ENCODE results near the gene ARHGAP24.

The ARHGAP24 gene

DNA sequence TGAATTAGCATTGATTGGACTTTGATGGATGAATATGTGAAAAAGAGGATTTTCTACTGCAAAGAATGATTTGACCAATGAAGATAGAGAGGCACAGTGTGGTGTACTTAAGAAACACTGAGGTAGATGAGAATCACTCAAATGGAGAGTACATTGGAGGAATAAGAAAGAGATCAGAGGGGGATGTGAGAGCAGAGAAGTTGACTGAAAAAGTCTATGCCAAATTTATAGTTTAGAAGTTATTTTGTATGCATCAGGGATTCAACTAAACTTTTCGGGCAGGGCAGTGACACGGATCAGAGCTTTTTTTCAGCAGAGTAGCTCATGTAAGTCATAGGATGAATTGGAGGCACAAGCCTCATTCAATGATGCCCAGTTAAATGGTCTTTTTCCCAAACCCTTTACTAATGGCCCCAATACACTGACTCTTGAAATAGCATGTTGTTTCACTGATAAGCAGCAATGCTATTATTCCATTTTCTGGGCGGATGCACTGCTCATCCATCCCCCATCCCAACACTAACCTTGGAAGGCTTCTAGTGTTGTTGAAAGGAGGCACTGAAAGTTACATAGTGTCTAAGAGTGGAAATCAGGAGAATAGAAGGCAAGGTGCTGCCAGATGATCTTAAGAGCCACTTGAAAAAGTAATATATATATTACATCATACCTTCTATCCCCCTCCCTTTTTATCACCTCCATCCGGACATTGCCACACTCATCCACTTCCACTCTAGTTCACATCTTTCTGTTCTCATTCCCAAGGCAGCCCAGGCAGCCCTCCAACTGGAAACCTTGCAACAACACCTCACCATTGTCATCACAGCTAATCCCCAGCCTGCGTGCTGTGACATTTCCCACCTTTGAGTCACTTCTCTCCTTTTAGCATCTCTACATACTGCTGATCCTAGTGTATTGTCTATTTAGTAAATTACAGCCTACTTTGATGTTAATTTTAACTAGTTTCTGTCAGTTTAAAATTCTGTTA is 46.1 kb downstream of the ARHGAP24 start:
- no peak for DNase-seq

DNA sequence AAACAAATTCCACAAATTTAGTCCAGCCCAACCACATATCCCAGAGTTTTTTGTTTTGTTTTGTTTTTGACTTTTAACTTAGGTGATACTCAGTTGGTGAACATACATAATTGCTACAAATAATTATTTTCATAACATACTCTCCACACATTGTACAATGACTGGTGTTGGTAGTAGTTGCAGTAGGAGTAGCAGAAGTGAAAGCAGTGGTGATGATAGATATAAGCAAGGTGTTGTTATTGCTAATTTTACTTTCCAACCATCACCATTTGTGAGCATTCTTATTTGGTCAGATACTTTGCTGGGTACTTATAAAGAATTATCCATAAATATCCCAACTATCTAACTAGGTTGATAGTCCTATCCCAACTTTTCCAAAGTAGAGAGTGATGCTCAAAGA is 47.3 kb downstream of the ARHGAP24 start:
- DNase-seq, result no peak

DNA sequence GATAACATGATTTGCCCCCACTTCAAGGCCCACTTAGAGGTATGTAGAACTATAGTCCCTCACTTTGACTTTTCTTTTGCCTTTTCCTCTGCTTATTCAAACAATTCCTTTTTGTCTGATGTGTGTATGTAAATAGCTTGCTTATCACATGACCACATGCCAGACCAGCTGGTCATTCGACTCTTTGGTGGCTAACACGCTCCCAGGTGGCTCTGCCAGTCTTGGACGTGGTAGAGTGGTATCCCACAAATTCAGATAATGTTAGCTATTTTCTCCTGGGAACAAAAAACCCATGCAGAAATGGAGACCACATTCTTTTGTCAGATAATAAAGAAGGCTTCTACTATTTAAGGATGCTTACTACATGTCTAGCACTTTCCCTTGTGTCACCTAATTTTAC is 47.9 kb downstream of the ARHGAP24 start:
- DNase-seq, result no peak

DNA sequence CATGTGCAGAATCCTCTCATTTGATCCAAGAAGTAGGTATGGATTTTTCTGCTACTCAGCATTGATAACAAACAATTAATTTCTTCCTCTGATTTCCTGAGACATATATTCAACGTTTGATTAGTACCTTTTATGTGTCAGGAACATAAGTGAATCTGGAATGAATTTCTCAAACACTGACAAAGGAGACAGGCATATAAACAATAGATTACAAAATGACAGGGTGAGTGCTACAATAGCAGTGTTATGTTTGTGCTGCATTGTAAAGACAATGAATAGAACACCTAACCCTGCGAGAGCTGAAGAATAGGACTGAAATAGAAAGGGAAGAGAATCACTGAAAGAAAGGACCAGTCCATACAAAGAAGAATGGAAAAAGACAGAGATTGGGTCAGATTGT is 52.9 kb downstream of the ARHGAP24 start:
- no peak for DNase-seq

DNA sequence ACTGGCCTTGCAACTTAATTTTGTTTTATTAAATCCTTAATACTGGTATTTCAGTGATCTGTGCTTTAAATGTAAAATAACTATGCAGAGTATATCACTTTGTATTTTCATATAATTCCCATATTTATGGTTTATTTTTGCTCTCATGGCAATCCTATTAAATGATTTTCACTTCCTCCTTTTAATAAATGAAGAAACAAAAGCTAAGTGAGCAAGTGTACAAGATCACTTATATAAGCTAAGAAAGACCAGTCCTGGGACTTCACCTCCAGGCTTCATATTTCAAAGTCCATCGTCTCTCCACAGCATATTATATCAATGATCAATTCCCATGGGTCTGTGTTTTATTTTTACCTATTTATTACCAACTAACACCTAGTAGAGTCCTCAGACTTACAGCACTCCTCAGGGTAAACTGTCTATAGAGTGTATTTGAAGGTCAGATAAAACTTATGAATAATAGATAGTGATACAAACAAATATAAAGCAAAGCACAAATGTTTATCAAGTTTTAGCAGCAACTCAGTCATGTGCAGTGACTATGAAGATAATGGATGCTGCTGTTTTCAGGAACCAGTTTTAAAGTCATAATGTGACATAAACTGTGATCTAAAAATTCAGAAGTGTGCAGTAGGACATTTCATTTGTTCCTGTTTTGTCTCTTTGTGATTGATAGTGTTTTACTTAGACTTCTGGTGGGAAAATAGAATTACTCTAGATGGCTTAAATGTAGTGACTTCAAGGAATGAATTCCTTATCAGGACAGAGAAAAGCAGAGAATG is 56.8 kb downstream of the ARHGAP24 start:
- no peak for DNase-seq

DNA sequence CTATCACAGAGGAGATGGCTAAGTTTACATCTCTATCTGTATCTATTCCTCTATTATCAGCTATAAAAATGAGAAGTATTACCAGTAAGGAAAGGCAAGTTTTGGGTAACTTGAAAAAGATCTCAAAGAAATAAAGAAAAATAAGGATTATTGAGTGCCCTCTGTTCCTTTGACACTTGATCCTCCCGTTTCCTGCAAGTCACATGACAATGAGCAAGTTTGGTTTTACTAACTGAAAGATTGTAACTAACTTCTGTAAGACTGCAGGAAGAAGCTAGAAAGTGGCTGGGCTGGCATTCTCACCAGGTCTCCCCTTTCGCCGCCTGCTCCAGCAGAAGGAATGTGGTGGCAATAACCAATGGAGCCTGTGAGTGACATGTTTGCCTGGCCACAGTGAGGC is 59.2 kb downstream of the ARHGAP24 start:
- no peak for DNase-seq

DNA sequence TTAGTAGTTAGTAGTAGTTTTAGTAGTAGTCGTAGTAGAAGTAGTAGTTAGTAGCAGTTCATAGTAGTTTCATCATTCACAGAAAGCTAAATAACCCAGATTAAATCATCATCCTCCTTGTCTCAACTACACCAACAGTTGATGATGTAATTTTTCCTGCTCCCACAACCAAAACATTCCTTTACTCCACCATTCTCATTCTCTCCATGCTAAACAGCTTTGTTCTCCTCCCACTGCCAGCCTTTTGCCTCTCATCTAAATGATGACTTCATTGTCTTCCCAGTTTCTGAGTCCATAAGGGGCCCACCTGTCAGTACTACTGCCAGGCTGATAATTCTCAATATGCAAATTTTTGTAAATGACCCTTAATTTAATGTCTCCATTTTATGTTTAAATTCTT is 68.9 kb downstream of the ARHGAP24 start:
- DNase-seq, result no peak

DNA sequence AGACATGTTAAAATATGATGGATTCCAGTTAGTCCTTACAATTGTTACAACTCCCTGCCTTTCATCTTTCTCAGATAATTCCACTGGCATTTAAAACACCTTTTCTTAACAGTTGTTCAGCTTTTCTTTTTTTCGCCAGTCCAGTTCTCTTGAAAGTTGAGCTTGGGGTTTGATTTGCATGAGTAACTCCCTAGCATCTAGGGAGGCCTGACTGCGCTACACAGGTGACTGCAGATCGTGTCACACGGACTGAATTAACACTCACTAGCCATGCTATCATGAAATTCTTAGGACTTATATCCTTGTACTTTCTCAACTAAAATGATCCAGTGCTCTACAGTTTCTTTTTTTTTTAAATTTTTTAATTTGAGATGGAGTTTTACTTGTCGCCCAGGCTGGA is 69.8 kb downstream of the ARHGAP24 start:
- no peak for DNase-seq

DNA sequence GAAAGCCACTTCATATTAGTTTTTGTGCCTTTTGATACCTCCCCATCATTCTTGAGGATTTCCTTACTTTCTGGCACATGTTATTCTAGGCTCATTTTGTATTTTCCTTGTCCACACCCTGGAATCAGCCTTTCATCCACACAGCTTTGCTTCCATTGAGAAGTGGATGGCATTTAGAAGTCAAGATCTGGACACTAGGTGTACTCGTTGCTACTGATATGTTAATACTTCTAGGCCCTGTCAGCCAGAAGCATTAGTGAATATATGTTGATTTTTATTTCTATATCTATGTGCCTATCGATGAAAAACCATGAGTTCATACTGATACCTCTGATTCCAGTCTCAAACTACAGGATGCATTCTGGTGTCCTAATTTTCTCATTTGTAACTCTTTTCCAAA is 73.2 kb downstream of the ARHGAP24 start:
- no peak for DNase-seq

DNA sequence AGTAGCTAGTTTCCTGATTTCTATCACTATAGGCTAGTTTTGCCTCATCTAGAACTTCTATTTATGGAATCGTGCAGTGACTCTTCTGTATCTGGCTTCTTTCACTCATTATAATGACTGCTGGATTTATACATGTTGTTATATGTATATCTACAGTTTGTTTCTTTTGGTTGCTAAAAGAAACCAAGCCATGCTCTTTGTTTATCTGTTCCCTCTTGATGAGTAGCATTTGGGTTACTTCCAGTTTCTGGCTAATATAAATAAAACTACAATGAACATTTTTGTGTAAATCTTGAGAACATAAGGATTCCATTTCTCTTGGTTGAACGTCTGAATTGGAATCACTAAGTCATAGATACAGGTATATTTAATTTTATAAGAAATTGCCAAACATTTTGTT is 73.9 kb downstream of the ARHGAP24 start:
- DNase-seq, result no peak

DNA sequence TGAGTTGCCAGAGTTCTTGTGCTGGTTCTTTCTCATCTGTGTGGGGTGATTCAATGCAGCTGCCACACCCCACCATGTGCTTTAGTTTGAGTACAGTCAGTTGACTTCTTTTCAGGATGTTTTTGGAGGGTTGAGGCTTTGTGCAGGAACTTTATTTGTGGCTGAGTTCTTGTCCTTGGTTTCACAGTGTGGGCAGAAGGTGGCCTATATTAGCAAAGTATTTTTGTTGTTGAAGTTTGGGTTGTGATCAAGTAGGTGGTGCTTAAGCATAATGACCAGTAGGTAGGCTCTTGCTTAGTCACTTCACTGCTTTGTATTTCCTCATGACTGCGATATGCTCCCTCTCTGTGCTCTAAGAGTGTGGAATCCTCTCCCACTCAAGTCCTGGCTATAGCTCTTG is 80.3 kb downstream of the ARHGAP24 start:
- no peak for DNase-seq

DNA sequence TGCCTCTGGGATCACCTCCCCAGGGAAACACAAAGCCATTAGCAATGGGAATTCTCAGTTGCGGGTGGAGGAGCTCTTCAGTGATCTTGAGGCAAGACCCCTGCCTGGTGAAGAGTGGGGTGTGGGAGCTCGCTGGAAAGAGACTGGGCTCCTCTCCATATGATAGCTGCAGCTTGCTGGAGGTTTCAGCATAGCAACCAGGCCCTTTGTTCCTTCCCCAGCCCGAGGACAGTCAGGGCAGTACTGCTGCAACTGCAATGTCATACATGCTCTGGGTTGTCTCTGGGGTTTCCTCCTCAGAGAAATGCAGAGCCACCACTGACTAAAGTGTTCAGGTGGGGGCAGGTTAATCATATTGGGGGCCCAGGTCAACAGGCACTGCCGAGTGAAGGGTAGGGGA is 81.3 kb downstream of the ARHGAP24 start:
- DNase-seq, result no peak

DNA sequence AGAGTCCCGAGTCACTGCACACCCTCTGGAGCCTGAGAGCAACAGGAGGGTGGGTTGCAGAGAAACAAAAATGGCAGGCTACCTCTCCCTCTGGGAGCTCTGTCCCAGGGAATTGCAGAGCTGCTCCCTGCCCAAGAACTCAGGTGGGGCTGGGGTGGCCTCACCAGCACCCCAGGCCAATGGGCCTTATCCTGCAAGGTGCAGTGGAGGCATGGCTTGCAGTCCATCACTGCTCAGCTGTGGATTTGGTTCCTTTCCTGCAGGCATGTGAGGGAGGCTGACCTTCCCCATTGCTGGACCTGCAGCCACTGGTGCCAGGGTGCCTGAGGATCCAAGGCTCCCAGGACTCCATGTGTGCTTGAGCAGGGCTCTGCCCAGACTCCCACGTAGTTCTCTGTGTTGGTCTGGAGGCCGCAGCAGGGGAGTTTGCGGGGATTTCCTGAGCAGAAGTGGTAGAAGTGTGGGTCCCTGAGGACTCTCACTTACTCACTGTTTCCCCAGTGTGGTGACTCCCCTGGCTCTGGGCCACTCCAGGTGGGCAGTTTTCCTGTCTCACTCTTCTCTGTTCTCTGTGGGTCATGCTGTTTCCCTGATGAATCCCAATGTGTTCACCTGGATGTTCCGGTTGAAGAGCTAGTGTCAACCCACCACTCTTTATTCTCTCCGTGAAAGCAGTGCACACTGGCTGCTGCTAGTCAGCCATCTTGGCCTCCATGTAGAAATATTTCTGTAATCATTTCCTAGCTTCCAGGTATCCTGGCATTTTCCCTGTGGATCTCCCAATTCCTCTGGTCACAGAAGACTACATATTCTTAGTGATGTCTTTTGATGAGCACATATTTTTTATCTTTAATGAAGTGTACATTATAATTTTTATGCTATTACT is 82.3 kb downstream of the ARHGAP24 start:
- no peak for DNase-seq

DNA sequence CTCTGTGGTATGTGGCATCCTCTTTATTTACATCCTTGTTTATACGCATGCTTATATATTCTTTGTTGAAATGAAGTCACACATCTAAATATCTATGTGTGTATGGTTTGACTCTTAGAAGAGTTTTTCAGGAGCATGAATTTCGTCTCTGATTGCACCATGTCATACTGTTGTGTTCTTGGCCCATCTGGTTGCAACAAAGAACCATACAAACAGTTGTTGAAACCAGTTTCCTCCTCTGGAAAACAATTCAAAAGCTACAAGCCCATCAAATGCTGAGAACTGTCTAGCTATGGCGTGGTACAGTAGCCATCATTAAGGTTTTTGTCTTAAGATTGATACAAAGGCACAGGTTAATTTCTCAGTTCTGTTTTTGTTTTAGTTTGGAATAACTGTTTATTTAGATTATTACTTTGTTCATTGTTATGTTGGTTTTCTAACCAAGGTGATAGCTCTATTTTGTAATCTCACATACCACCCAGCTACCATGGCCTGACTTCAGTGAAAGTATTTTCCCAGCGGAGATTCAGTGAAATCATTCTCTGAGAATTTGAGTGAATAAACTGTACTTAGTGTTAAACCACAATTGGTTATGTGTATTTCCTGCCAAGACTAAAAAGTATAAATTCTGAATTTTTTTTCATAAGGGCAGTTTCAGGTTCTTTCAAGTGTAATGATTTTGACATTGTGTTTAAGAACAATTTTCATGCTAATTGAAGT is 91.0 kb downstream of the ARHGAP24 start:
- no peak for DNase-seq

DNA sequence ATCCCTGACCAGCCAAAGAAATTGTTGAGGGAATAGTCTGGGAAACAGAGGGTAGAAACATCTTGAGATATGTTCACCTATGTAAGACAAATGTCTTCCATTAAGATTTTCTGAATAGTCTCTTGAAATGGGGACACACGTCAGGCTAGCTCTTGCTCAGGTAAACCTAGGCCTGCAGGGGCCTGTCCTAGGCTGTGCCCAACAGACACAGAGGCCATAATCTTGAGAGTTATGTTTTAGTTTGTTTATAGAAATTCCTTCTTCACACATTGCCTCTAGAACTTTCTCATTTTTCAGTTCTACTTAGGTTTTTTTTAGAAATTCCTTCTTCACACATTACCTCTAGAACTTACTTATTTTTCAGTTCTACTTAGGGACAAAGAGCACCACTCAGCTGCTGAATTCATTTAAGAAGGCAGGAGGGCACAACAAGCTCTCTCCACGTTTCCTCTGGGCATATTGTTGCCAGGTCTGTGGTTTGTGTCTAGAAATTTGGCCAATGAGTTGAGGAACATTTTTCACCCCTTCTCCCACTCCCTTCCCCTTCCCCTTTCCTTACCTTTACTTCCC is 94.9 kb downstream of the ARHGAP24 start:
- no peak for DNase-seq

DNA sequence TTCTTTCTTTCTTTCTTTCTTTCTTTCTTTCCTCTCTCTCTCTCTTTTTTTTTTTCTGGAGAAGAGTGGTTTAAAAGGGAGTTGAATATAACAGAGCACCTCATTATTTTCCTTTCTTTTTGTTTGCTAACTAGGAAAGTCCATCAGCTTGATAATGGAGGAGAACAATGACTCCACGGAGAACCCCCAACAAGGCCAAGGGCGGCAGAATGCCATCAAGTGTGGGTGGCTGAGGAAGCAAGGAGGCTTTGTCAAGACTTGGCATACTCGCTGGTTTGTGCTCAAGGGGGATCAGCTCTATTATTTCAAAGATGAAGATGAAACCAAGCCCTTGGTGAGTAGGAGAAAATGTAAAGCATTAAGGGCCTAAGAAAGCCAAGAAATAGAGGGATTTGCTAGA is 95.4 kb downstream of the ARHGAP24 start:
- no peak for DNase-seq

DNA sequence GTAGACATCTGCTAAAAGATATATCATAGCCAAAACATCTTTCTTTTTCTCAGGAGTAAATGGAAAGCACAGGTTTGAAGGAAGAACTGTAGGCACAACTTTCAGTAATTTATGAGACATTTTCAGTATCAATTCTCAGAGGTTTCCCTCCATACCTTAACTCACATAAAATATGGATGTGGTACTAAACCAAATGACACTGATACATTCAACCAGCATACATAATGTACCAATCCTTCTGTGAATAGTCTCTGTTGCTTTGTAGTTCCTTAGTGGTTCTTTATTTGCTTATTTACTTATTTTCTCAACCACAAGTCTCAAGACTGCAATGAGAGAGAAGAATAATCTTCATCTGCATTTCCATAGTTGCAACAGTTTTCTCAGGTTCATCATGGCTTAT is 96.1 kb downstream of the ARHGAP24 start:
- no peak for DNase-seq

DNA sequence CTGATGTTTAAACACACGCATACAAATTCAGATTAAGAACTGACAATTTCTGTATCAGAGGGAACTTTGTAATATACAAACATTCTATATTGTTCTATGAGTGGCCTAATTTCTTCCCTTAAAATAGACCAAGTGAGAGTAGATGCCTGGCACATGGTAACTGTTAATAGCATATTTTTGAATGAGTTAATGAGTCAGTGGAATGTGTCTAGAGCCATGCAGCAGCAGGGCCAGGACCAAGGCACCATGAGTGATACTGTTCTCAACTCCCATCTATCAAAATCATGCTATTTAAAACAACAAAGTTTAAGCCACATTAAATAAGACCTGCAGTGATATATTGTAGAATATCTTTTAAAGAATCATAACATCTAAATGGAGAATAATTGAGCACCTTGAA is 98.3 kb downstream of the ARHGAP24 start:
- no peak for DNase-seq

DNA sequence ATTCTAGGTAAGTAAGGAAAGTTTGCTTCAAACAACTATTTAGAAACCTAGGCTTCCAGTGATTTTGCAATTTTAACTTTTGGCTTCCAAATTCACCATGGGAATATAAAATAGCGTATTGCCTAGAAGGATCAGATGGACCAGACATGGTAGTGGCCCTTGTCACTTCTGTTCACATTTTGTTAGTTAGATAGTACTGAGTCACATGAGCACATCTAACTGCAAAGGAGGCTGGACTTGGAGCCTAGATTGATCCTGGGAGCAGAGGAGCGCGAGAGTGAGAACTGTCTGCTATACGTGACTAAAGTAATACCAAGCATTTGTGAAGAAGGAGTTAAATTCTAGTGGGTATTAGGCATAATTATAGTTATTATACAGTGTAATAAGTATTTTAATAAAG is 102.4 kb downstream of the ARHGAP24 start:
- DNase-seq, result no peak

DNA sequence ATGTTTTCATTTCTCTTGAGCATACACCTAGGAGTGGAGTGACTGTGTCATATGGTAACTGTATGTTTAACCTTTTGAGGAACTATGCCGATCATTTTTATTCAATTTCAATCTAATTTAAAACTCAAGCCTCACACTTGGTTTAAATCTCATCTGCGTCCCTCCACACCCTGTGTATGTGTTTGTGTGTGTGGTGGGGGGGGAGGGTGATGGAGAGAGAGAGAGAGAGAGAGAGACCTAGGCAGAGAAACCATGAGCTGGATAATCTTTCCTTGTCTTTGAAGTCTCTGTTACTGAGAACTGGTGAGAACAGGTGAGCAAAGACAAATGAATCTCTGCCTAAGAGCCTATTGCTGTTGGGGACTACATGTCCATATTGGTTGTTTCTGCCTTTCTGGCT is 105.0 kb downstream of the ARHGAP24 start:
- DNase-seq, result no peak

DNA sequence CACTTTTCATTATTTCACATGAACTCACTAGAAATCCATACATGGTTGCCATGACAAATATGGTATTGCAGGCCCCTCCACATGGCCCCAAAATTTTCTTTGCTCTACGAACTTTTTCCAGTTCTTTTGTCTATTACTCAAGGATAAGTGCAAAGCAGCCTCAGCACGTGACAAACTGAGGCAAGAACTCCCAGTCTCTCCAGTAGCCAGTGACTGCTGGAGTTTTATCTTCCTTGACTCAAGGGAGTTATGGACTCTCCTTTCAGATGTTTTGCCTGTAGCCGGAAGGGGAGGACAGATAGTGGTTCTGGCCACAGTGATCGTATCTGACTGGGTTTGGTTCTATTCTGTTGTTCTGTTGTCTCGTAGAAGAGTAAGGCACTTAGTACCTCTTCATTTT is 105.5 kb downstream of the ARHGAP24 start:
- DNase-seq, result no peak

DNA sequence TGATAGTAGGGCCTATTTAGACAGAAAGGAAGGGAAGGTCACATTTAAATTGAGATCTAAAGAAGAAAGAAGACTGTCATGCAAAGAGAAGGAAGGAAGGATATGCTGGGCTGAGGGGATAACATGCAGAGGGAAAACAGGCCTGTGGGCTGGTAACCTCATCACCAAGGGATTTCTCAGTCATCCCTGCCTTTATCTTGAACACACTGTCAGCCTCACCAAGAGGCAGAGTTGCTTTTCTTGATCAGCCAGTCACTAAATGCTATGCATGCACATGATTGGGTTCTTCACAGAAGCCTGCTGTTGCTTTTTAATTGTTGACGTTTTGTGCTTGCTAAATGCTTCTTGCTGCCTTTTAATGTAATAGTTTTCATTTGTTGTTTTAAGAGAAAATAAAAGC is 113.0 kb downstream of the ARHGAP24 start:
- no peak for DNase-seq

Measured in activated T-cell treated with anti-CD3 and anti-CD28 coated beads, Interleukin-2, amount 50 U/mL, for 1 hour (primary cell).